Fibroblast of skin of back (primary cell): ENCODE measurements around the gene SEMA4G.
A peak's percentile ranks its signal among the peaks of the same experiment; 100 is the strongest.
"Not testable (repeated sequence)": the region's sequence is repeated elsewhere in the genome, so short reads cannot be mapped to it uniquely, and the experiment has no call there.

Experiments used
- DNase-seq: peaks from one replicate; pipeline ENCODE4 v3.0.0-alpha.2; 2013

Gene SEMA4G

DNA sequence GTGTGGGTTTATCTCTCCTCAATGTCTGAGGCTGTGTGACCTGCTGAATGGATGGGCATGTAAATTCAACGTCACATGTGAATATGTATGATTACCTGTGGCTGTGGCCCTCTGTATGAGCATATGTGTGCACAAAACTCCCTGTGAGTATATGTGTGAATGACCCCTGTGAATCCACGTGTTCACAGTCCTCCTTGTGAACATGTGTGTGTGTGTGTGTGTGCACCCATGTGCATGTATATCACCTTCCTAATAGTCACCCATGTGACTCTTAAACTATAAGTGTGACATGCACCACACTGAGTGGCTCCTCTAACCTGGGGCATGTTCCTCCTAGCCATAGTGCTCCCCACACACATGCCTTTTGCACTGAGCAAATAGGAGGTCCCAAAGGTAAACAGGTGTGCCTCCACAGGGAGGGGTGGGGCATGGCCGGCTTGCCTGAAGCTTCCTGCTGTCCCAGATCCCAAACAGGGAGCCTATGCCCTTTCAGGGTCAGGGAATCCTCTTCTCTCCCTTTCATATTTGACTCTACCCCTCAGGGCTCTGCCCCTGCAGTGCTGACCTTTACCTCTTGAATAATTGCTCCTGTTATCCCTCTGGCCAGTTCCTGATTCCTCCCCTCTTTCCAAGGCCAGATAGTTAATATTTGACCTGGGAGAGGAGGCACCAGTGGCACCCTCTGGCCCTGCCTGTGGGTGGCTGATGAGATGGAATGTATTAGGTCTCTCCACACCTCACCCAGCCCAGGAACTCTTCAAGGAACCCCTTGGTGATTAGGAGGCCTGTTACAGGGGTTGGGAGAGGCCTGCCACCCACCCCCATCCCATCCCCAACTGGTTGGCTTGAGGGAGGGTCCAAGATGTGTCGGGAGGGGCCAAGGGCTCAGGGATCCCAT, 1.9 kb downstream of the SEMA4G start:
- no peak for DNase-seq

DNA sequence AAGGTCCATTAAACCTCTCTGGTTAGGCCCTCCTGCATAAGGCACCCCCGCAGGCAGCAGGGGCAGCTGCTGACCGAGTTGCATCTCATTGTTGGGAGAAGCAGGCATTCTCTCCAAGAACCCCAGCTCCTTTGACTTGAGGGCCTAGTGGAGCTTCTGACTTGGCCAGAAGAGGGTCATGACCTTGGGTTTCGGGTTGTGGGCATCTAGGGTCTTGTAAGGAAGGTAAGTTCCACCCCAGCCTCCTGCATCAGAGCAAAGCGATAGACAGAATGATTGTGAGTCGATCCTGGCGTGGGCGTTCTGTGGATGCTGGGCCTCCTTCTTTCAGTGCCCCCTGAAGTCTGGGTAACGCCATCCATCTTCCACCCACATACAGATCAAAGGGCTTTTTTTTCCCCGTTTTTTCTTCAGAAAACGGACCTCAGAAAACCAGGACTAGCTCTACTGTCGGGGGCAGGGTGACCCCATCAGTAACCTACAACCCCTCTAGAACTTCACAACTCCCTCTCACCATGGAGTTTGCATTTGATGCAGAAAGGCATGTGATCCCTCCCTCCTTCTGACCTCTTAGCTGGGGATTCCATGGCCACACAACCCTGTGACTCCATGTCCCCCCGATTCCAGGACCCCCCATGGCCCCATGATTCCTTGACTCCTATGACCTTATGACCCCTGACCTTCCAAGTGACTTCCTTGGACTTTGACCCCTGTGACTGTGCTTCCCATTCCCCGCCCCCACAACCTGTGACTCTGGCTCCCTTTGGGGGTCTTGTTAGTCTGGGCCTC, 3.0 kb downstream of the SEMA4G start:
- DNase-seq, result no peak

DNA sequence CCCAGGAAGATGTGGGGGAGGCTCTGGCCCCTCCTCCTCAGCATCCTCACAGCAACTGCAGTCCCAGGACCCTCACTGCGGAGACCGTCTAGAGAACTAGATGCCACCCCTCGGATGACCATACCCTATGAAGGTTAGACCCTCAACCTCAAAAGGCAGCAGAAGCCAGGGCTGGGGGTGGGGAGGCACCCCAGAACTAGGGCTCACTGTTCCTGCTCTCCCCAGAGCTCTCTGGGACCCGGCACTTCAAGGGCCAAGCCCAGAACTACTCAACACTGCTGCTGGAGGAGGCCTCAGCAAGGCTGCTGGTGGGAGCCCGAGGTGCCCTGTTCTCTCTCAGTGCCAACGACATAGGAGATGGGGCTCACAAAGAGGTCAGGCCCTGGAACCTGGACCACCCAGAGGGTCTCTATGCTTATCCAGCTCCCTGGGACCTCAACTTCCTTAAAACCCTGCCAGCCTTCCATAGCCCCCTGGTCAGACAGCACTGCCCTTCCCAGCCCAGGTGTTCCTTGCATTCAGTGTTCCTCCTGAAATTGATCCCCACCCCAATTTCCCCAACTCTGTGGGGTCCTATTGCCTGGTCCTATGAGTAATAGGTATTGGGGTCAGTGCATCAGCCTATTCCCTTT, 3.7 kb downstream of the SEMA4G start:
- DNase-seq, result no peak

GRCh38 chr10:100975397-100975796, 6.1 kb downstream of the SEMA4G start:
- not testable (repeated sequence) for DNase-seq

GRCh38 chr10:100976906-100977305, 7.6 kb downstream of the SEMA4G start:
- DNase-seq, result no peak

- DNase-seq, result no peak
These were observed 8.1 kb downstream of the SEMA4G start for GRCh38 chr10:100977436-100977835.

DNA sequence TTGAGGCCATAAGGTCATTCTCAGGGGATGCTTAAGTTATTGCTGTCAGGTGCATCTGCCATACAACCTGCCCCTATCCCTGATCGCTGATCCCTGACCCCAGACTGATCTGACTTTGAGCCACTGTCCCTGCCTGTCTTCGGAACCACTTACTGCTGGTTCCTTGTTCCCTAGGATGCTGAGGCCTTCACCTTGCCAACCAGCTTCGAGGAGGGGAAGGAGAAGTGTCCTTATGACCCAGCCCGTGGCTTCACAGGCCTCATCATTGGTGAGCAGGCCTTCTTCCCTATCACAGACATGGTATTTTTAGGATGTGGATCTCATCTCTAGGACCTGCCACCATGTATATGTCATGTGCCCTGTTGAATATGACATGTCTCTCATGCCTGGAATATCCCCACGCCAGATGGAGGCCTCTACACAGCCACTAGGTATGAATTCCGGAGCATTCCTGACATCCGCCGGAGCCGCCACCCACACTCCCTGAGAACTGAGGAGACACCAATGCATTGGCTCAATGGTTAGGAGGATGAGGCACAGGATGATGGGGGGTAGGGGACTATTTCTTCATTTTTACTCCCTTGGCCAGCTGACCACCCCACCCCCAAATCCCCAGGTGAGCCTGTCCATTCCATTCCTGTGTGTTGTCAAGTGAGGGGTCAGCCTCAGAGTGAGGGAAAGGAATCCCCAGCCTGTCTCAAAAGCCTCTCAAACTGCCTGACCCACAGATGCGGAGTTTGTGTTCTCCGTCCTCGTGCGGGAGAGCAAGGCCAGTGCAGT, 9.0 kb downstream of the SEMA4G start:
- no peak for DNase-seq

DNA sequence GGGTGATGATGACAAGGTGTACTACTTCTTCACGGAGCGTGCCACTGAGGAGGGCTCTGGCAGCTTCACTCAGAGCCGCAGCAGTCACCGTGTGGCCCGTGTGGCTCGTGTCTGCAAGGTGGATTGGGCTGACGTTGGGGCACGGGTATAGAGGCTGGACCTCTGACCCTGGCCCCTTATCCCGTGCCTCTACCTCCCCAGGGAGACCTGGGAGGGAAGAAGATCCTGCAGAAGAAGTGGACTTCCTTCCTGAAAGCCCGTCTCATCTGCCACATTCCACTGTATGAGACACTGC, 9.5 kb downstream of the SEMA4G start:
- DNase-seq, result no peak

- no peak for DNase-seq
These were observed 10.5 kb downstream of the SEMA4G start for GRCh38 chr10:100979791-100980272.

DNA sequence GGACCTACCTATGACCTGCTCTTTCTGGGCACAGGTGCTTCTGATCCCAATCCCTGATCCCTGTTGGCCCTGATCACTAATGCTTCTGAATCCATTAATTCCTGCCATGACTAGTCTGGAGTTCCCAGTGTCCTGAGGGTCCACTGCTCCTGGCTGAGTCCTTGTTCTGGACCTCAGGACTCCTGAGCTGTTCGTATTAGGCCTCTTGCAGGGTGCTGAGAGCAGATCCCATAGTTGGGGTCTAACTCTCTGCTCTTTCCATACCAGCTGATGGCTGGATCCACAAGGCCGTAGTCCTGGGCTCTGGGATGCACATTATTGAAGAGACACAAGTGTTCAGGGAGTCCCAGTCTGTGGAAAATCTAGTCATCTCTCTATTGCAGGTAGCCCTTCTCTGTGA, 11.0 kb downstream of the SEMA4G start:
- DNase-seq, result no peak

DNA sequence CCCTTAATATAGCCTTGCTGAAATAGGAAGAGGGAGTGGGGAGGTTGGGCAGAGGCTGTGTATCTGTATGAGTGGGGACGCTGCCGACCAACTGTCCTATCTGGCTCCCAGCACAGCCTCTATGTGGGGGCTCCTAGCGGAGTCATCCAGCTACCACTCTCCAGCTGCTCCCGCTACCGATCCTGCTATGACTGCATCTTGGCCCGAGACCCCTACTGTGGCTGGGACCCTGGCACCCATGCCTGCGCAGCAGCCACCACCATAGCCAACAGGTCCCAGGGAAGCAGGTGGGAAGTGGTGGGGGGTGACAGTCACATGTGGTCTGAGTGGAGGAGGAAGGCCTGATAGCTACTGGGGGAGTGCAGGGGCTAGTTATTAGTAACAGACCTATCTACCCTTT, 11.4 kb downstream of the SEMA4G start:
- DNase-seq, result no peak

DNA sequence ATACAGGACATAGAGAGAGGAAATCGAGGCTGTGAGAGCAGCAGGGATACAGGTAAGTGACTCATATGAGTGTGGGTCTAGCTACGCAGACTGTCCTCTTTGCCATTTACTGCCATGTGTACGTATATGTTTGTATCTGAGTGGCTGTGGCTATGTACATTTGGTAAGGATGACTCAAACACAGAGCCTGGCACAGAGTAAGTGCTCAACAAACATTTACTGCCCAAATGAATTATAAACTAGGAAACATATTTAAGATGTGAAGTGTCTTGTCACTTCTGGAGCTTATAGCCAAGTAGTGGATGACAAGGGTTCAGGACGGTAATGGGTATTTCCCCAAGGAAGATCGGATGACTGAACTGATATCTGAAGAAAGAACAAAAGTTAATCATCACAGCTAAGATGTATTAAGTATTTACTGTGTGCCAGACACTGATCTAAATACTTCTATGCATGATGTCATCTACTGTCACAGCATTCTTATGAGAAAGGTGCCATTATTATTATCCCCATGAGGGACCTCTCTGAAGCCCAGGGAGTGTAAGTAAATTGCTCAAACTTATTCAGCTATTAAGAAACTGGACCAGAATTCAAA, 12.0 kb downstream of the SEMA4G start:
- DNase-seq, result no peak

DNA sequence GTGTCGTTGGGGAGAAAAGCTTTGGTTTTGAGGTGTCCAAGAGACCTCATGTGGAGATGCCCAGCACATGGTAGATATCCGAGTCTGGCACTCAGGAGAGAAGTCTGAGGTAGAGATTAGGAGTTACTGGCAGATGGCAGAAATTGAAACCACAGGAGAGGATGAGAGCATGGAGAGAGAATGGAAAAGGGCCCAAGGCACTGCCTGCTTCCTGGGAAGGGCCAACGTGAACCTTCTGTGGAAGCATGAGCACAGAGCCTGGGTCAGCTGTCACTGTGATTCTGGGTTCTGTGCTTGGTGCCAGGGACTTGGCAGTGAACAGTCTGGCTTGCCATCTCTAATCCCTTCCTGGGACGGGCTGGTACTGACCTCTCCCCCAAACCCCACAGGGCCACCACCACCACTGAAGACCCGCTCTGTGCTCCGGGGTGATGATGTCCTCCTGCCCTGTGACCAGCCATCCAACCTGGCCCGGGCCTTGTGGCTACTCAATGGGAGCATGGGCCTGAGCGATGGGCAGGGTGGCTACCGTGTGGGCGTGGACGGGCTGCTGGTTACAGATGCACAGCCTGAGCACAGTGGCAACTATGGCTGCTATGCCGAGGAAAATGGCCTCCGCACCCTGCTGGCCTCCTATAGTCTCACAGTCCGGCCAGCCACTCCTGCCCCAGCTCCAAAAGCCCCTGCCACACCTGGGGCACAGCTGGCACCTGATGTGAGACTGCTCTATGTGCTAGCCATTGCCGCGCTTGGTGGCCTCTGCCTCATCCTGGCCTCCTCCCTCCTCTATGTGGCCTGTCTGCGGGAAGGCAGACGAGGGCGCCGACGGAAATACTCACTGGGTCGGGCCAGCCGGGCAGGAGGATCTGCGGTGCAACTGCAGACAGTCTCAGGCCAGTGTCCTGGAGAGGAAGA, 13.9 kb downstream of the SEMA4G start:
- DNase-seq, result no peak

DNA sequence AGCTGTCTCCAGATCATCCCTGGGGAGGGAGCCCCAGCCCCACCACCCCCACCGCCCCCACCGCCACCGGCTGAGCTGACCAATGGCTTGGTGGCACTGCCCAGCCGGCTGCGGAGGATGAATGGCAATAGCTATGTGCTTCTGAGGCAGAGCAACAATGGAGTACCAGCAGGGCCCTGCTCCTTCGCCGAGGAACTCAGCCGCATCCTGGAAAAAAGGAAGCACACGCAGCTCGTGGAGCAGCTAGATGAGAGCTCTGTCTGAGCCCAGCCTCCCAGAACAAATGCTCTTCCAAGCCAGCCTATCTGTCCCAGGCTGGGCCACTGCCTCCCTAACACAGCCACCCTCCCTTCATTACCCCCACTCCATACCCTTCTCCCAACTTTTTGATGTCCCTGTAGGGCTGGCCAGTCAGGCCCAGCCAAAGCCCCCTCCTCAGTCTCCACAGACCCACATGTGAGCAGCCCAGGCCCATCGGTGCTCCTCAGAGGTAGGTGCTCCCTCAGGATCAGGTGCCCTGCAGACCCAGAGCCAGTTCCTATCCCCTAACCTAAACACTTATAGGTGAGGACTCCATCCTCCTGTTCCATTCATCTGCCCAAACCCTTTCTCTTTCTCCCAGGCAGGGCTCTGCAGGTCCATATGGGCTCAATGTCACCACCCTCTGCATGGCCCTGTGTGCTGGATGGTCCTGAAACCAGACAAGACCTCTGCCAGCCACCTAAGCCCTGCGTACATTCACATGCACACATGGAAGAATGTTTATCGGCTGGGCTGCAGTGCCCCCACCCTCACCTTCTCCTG, 14.8 kb downstream of the SEMA4G start:
- DNase-seq, result no peak

GRCh38 chr10:100984672-100985177, 15.4 kb downstream of the SEMA4G start:
- no peak for DNase-seq

GRCh38 chr10:100985336-100985735, 16.0 kb downstream of the SEMA4G start:
- no peak for DNase-seq

- DNase-seq, result no peak
These were observed 17.3 kb downstream of the SEMA4G start for GRCh38 chr10:100986623-100986951.

- peak; percentile 77 for DNase-seq
These were observed 17.8 kb downstream of the SEMA4G start, which contains the start of the genes MRPL43 and TWNK for GRCh38 chr10:100986952-100987684. Gene MRPL43 (minus strand): TSS chr10:100987497. CDS start chr10:100987443, 54 bp downstream. Gene TWNK (plus strand): TSS chr10:100987543. CDS start chr10:100988211, 668 bp downstream.

DNA sequence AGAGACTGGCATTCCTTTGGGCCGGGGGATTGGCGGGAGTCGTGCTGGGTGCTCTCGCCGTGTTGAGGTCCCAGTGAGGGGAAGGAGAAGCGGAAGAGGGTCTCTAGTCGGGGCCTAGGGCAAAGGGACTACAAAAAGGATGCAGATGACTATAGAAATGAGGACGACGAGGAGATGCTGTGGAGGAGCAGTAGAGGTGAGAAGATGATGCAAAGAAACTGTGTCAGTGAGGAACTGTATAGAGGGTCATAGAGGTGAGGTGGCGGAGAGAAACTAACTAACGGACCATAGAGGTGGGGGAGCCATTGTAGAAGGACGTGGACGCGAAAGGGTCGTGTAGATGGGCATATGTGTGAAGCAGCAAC, 18.4 kb downstream of the SEMA4G start:
- no peak for DNase-seq
